Superior temporal gyrus (tissue), 1 donor: Measurements from ENCODE around the gene COBLL1.

ENCODE experiments used
- DNase-seq: peaks from one replicate; pipeline ENCODE4 v3.0.0-alpha.2; 2016; ENCODE audit errors: extremely low spot score

COBLL1 gene

GRCh38 chr2:164681009-164681408 is 160.6 kb downstream of the COBLL1 start:
- DNase-seq: no peak

GRCh38 chr2:164678631-164679149 is 162.9 kb downstream of the COBLL1 start:
- no peak for DNase-seq

GRCh38 chr2:164677733-164678132 is 163.9 kb downstream of the COBLL1 start:
- DNase-seq: no peak

- no peak for DNase-seq
These were observed 164.4 kb downstream of the COBLL1 start for GRCh38 chr2:164677271-164677670.

- DNase-seq: no peak
These were observed 165.9 kb downstream of the COBLL1 start for GRCh38 chr2:164675687-164676086.

GRCh38 chr2:164675027-164675426 is 166.6 kb downstream of the COBLL1 start:
- no peak for DNase-seq

- DNase-seq: no peak
These were observed 169.8 kb downstream of the COBLL1 start for GRCh38 chr2:164671664-164672396.

- DNase-seq: no peak
These were observed 172.3 kb downstream of the COBLL1 start for GRCh38 chr2:164669291-164669690.

- DNase-seq: no peak
These were observed 174.1 kb downstream of the COBLL1 start for GRCh38 chr2:164667566-164667965.

- DNase-seq: no peak
These were observed 177.6 kb downstream of the COBLL1 start for GRCh38 chr2:164664070-164664469.

- DNase-seq: no peak
These were observed 178.6 kb downstream of the COBLL1 start for GRCh38 chr2:164662868-164663631.

- DNase-seq: no peak
These were observed 179.6 kb downstream of the COBLL1 start for GRCh38 chr2:164662066-164662465.

- no peak for DNase-seq
These were observed 180.3 kb downstream of the COBLL1 start for GRCh38 chr2:164661349-164661748.

GRCh38 chr2:164657129-164657528 is 184.5 kb downstream of the COBLL1 start:
- no peak for DNase-seq

GRCh38 chr2:164655750-164656149 is 185.9 kb downstream of the COBLL1 start:
- DNase-seq: no peak

GRCh38 chr2:164655336-164655735 is 186.3 kb downstream of the COBLL1 start:
- no peak for DNase-seq

GRCh38 chr2:164651361-164651760 is 190.3 kb downstream of the COBLL1 start:
- DNase-seq: no peak

GRCh38 chr2:164644036-164644700 is 197.5 kb downstream of the COBLL1 start:
- DNase-seq: no peak

GRCh38 chr2:164642946-164643555 is 198.6 kb downstream of the COBLL1 start:
- no peak for DNase-seq

- DNase-seq: no peak
These were observed 199.4 kb downstream of the COBLL1 start for GRCh38 chr2:164642268-164642667.
